KOPT-K1 (cell line): ENCODE results near the gene SMIM17.

Experiments used
- H3K27ac ChIP-seq: fragments of 200-600 bp; sonication (generic); 2 replicates; pipeline ENCODE4 v1.5.1; 2016; ENCODE audit warnings: antibody characterized with exemption, mild to moderate bottlenecking, low read depth, low read length; ENCODE audit not compliant: poor library complexity, severe bottlenecking
- H3K36me3 ChIP-seq: fragments of 200-600 bp; sonication (generic); 2 replicates; pipeline ENCODE4 v1.5.1; 2017; ENCODE audit warnings: antibody characterized with exemption, mild to moderate bottlenecking, low read length, moderate library complexity; ENCODE audit not compliant: insufficient read depth
- H3K9me3 ChIP-seq: fragments of 200-600 bp; sonication (generic); 2 replicates; pipeline ENCODE4 v1.5.1; 2017; ENCODE audit warnings: antibody characterized with exemption, low read length, mild to moderate bottlenecking; ENCODE audit not compliant: insufficient read depth, poor library complexity, severe bottlenecking

The SMIM17 gene

GRCh38 chr19:56623006-56623405 lies 20.0 kb upstream of the SMIM17 start:
- H3K9me3 ChIP-seq = peaks cover 91% of the 10 kb centered on the region
- peaks cover 57% of the 10 kb centered on the region for H3K36me3 ChIP-seq
- no peak overlapping the region for H3K27ac ChIP-seq

- peaks cover 51% of the 10 kb centered on the region for H3K36me3 ChIP-seq
- H3K9me3 ChIP-seq = peaks cover 88% of the 10 kb centered on the region
- H3K27ac ChIP-seq = no peak overlapping the region
These were observed 17.3 kb upstream of the SMIM17 start for GRCh38 chr19:56625708-56626107.

- no peaks in the 10 kb centered on the region for H3K36me3 ChIP-seq
- H3K9me3 ChIP-seq = peaks cover 70% of the 10 kb centered on the region
- no peak overlapping the region for H3K27ac ChIP-seq
These were observed 9.9 kb upstream of the SMIM17 start for GRCh38 chr19:56633021-56633420.

- H3K27ac ChIP-seq = no peak overlapping the region
- H3K9me3 ChIP-seq = peaks cover 58% of the 10 kb centered on the region
- H3K36me3 ChIP-seq = no peaks in the 10 kb centered on the region
These were observed 4.9 kb upstream of the SMIM17 start for GRCh38 chr19:56637976-56638555.

GRCh38 chr19:56639217-56639616 lies 3.7 kb upstream of the SMIM17 start:
- peaks cover 60% of the 10 kb centered on the region for H3K9me3 ChIP-seq
- H3K27ac ChIP-seq = no peak overlapping the region
- no peaks in the 10 kb centered on the region for H3K36me3 ChIP-seq

- Histone ChIP-seq H3K36me3 (no peaks in the 10 kb centered on the region), H3K27ac (no peak overlapping the region), H3K9me3 (peaks cover 45% of the 10 kb centered on the region)
These were observed 549 bp downstream of the SMIM17 start for GRCh38 chr19:56643460-56643955.

GRCh38 chr19:56654151-56654550 lies 11.2 kb downstream of the SMIM17 start:
- H3K36me3 ChIP-seq = no peaks in the 10 kb centered on the region
- H3K9me3 ChIP-seq = peaks cover 15% of the 10 kb centered on the region
- H3K27ac ChIP-seq = no peak overlapping the region

- Histone ChIP-seq H3K36me3 (no peaks in the 10 kb centered on the region), H3K27ac (no peak overlapping the region), H3K9me3 (peaks cover 34% of the 10 kb centered on the region)
These were observed 17.6 kb downstream of the SMIM17 start for GRCh38 chr19:56660381-56661107.

GRCh38 chr19:56661248-56661647 lies 18.3 kb downstream of the SMIM17 start:
- Histone ChIP-seq H3K36me3 (no peaks in the 10 kb centered on the region), H3K9me3 (peaks cover 34% of the 10 kb centered on the region), H3K27ac (no peak overlapping the region)

GRCh38 chr19:56663931-56664500 lies 21.1 kb downstream of the SMIM17 start:
- Histone ChIP-seq H3K27ac (no peak overlapping the region), H3K9me3 (peaks cover 37% of the 10 kb centered on the region)

GRCh38 chr19:56664511-56664910 lies 21.6 kb downstream of the SMIM17 start:
- Histone ChIP-seq H3K27ac (no peak overlapping the region), H3K9me3 (peaks cover 40% of the 10 kb centered on the region), H3K36me3 (no peaks in the 10 kb centered on the region)

More at GRCh38 chr19:56663931-56664500, 21.1 kb downstream of the SMIM17 start:
- H3K36me3 ChIP-seq = no peaks in the 10 kb centered on the region

- Histone ChIP-seq H3K9me3 (peaks cover 49% of the 10 kb centered on the region), H3K36me3 (no peaks in the 10 kb centered on the region), H3K27ac (no peak overlapping the region)
These were observed 24.4 kb downstream of the SMIM17 start for GRCh38 chr19:56667311-56667870.

- Histone ChIP-seq H3K27ac (no peak overlapping the region), H3K9me3 (peaks cover 44% of the 10 kb centered on the region), H3K36me3 (no peaks in the 10 kb centered on the region)
These were observed 25.7 kb downstream of the SMIM17 start for GRCh38 chr19:56668676-56669075.

- Histone ChIP-seq H3K36me3 (no peaks in the 10 kb centered on the region), H3K27ac (no peak overlapping the region), H3K9me3 (peaks cover 31% of the 10 kb centered on the region)
These were observed 27.5 kb downstream of the SMIM17 start for GRCh38 chr19:56670401-56670960.

- Histone ChIP-seq H3K36me3 (no peaks in the 10 kb centered on the region), H3K27ac (no peak overlapping the region), H3K9me3 (peaks cover 31% of the 10 kb centered on the region)
These were observed 28.1 kb downstream of the SMIM17 start for GRCh38 chr19:56670961-56671612.
